Breast epithelium (tissue), 4 donors: ENCODE measurements around the gene TOP3B. TPM values are rescaled to one million over a fixed set of nuclear protein-coding genes. Genes with fewer than 3 reads are reported as not detected.

Experiments
- DNase-seq, 2 donors: peaks; one replicate each; pipeline ENCODE4 v3.0.0-alpha.2; 2019; ENCODE audit warnings: low spot score in 2 of 2
- H3K27ac ChIP-seq, 2 donors: fragments of 200-600 bp; sonication (generic) in 1 of 2; one replicate each; pipeline ENCODE4 v1.5.1; 2016 to 2019; ENCODE audit warnings: mild to moderate bottlenecking in 1 of 2
- H3K27me3 ChIP-seq, 2 donors: fragments of 200-600 bp; sonication (generic) in 1 of 2; one replicate each; pipeline versions ENCODE4 v1.5.1 to v1.6.0; 2017 to 2019; ENCODE audit warnings: control low read depth in 1 of 2, mild to moderate bottlenecking in 1 of 2
- H3K36me3 ChIP-seq: fragments of 200-600 bp; one replicate; pipeline ENCODE4 v1.5.1; 2019
- H3K4me1 ChIP-seq, 2 donors: fragments of 200-600 bp; sonication (generic); one replicate each; pipeline ENCODE4 v1.5.1; 2016 to 2019; ENCODE audit warnings: control low read depth in 1 of 2
- H3K4me3 ChIP-seq, 3 donors: fragments of 200-600 bp; sonication (generic); 1 replicate in 2 of 3; 2 replicates in 1 of 3; pipeline ENCODE4 v1.5.1; 2016 to 2019; ENCODE audit warnings: mild to moderate bottlenecking in 3 of 3, moderate library complexity in 2 of 3
- H3K9me3 ChIP-seq, 2 donors: fragments of 200-600 bp; sonication (generic) in 1 of 2; one replicate each; pipeline ENCODE4 v1.5.1; 2016 to 2019; ENCODE audit warnings: control low read depth in 1 of 2
- POLR2A ChIP-seq: fragments of 450-650 bp; IDR thresholded peaks from one replicate; pipeline ENCODE4 v1.6.1; 2016; ENCODE audit warnings: antibody characterized with exemption, mild to moderate bottlenecking, moderate library complexity
- POLR2AphosphoS5 ChIP-seq, 3 donors: sonication (generic); formaldehyde crosslinking; IDR thresholded peaks; one replicate each; pipeline ENCODE4 v1.6.1; 2017; ENCODE audit warnings: antibody characterized with exemption in 3 of 3
- intact Hi-C: fragments of 100-400 bp; cut with DNase I; formaldehyde crosslinking; loops from one replicate; pipeline ENCODE4 v1.15.1; 2023; ENCODE audit warnings: low total_unique reads
- total RNA-seq, 3 donors: library from RNA; depleted of rRNA; stranded (reverse); fragments of >200 nt; gene quantifications; one replicate each; pipeline ENCODE4 v1.1.0, GENCODE V29; 2016
- TF ChIP-seq, protein P1 (sequence below), 3 donors: fragments of 450-650 bp; IDR thresholded peaks; one replicate each; pipeline ENCODE4 v1.5.1; 2016 to 2017; ENCODE audit warnings: antibody characterized with exemption in 3 of 3, mild to moderate bottlenecking in 3 of 3, moderate library complexity in 3 of 3

Gene TOP3B
- total RNA-seq, 3 donors from 2014 or later: 20.2 to 34.8 (median 33.1) TPM

DNA sequence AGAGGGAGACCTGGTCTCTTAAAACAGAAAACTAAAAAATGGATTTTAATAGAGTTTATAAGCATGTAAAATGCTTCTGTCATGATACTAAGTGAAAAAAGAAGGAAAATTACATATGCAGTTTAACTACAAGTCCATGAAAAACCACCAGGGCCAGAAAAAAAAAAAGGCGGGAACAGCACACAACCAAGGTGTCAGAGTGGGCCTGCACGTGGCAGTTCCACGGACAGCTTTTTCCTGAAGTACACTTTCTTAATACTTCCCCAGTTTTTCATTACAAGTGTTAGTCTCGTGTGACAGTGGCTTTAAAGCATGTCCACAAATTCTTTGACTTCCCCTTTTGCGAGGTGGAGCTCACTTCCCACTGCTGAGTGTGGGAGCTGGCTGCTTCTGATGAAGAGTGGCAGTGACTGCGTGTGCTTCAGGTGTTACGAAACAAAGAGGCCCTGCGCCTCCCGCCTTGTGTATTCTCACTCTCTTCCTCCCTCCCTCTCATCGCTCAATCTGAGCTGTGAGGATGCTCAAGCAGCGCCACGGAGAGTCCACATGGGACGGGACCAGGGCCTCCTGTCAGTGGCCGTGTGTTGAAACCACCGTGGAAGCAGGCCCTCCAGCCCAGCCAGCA, 46.3 kb downstream of the TOP3B start:
- no peak overlapping the region for H3K4me3 ChIP-seq
- H3K9me3 ChIP-seq: no peaks in the 10 kb centered on the region
- H3K4me1 ChIP-seq: peaks cover 0 to 19% of the 10 kb centered on the region in 2 donors
- TF ChIP-seq POLR2AphosphoS5 (IDR thresholded peaks at IDR 0.05): peak in 1 of 3 donors; percentile 10
- TF ChIP-seq, protein P1, sequence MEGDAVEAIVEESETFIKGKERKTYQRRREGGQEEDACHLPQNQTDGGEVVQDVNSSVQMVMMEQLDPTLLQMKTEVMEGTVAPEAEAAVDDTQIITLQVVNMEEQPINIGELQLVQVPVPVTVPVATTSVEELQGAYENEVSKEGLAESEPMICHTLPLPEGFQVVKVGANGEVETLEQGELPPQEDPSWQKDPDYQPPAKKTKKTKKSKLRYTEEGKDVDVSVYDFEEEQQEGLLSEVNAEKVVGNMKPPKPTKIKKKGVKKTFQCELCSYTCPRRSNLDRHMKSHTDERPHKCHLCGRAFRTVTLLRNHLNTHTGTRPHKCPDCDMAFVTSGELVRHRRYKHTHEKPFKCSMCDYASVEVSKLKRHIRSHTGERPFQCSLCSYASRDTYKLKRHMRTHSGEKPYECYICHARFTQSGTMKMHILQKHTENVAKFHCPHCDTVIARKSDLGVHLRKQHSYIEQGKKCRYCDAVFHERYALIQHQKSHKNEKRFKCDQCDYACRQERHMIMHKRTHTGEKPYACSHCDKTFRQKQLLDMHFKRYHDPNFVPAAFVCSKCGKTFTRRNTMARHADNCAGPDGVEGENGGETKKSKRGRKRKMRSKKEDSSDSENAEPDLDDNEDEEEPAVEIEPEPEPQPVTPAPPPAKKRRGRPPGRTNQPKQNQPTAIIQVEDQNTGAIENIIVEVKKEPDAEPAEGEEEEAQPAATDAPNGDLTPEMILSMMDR (IDR thresholded peaks at IDR 0.05): no peak
- no peaks in the 10 kb centered on the region for H3K36me3 ChIP-seq
- no peak for DNase-seq
- no peaks in the 10 kb centered on the region for H3K27me3 ChIP-seq
- peak overlapping the region; percentile 89 to 93 for H3K27ac ChIP-seq
- intact Hi-C loops: no loop called here

DNA sequence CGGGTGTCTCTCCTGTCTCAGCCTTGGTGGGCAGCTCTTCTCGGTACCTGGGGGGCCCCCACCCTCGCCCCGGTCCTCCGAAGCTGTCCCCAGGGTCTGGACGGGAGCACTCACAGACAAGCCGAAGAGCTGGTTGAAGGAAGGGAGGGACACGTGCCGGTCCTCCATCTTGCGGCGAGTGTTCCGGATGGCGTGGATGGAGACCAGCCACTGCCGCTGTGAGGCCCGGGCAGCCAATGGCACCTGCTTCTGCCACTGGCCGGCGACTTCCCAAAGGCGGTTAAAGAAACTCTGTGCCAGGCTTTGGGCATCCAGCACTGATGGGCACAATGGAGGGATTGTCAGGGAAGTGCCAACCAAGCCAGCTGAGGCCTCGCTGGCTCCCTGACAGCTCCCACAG, 48.7 kb downstream of the TOP3B start:
- no peak for DNase-seq
- intact Hi-C loops: no loop called here
- peak overlapping the region; percentile 11 to 39 for H3K27ac ChIP-seq
- peaks cover 11% of the 10 kb centered on the region for H3K36me3 ChIP-seq
- TF ChIP-seq, protein P1 (IDR thresholded peaks at IDR 0.05): no peak
- no peak for TF ChIP-seq POLR2AphosphoS5 (IDR thresholded peaks at IDR 0.05)
- no peak for TF ChIP-seq POLR2A
- H3K27me3 ChIP-seq: no peaks in the 10 kb centered on the region
- no peaks in the 10 kb centered on the region for H3K9me3 ChIP-seq
- H3K4me3 ChIP-seq: no peak overlapping the region
- peaks cover 0 to 19% of the 10 kb centered on the region in 2 donors for H3K4me1 ChIP-seq

DNA sequence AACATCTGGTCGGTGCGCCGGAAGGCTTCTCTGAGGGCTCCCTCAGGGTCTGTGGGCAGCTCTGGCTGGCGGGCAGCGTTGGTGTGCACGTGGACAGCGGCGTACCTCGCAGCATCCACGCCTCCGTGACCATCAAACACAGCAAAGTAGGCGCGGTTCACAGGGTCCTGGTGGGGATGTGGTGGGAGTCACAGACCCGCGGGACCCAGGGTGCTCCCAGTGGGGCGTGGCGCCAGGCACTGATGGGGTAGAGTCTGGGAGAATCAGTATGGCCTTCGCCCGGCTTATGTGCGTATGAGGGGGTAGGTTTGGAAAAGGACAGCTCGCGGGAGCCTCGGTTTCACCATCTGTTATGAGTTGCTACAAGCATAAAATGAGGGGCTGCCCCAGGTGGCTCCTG, 49.2 kb downstream of the TOP3B start:
- Histone ChIP-seq H3K27me3 (no peaks in the 10 kb centered on the region), H3K9me3 (no peaks in the 10 kb centered on the region), H3K27ac (no peak overlapping the region), H3K4me3 (no peak overlapping the region), H3K4me1 (peaks cover 0 to 19% of the 10 kb centered on the region in 2 donors), H3K36me3 (peaks cover 11% of the 10 kb centered on the region)
- intact Hi-C loops: no loop called here
- DNase-seq: no peak
- TF ChIP-seq, protein P1 (IDR thresholded peaks at IDR 0.05): no peak
- TF ChIP-seq POLR2A (no peak), POLR2AphosphoS5 (IDR thresholded peaks at IDR 0.05) (no peak)

DNA sequence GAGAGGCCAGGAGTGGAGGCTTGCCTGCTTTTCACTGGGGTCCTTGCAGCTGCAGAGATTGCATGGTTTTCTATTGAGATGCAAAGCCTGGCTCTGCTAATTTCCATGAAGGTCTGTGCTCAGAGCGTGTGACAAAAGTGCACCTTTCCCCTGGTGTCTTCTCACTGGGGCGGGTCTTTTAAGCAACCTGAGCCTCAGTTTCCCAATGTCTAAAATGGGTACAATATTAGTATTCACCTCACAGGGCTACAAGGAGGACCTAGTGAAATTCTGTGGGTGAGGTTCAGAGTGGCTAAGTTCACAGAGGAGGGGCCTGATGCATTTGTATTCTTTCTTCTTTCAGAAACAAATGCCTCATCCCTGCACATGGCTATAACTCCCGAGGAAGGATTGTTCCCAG, 50.2 kb downstream of the TOP3B start:
- H3K4me1 ChIP-seq: peaks cover 0 to 12% of the 10 kb centered on the region in 2 donors
- no peaks in the 10 kb centered on the region for H3K9me3 ChIP-seq
- DNase-seq: no peak
- H3K4me3 ChIP-seq: no peak overlapping the region
- no peak overlapping the region for H3K27ac ChIP-seq
- H3K36me3 ChIP-seq: peaks cover 11% of the 10 kb centered on the region
- H3K27me3 ChIP-seq: no peaks in the 10 kb centered on the region
- TF ChIP-seq POLR2A (no peak), POLR2AphosphoS5 (IDR thresholded peaks at IDR 0.05) (no peak)
- TF ChIP-seq, protein P1 (IDR thresholded peaks at IDR 0.05): no peak
- intact Hi-C loops: no loop called here

DNA sequence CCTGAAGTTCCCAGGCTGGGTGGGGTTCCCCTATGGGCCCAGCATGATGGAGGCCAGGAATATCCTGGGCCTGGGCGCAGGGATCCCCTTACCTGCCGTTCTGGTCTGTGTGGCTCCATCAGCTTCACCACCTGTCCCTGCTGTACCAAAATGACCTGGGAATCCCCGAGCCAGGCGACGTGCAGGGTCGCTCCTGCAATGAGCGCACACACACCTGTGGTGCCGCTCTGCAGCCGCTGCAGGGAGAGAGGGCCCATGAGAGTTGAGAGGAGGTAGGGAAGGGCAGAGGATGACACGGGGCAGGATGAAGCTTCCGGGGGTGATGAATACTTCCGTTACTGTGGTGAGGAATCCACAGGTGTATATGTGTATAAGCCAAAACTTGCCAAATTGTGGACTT, 51.5 kb downstream of the TOP3B start:
- intact Hi-C loops: no loop called here

More for the DNA sequence above, 51.5 kb downstream of the TOP3B start:
- Histone ChIP-seq H3K9me3 (no peaks in the 10 kb centered on the region), H3K36me3 (peaks cover 11% of the 10 kb centered on the region), H3K27me3 (no peaks in the 10 kb centered on the region), H3K4me1 (no peaks in the 10 kb centered on the region), H3K4me3 (no peak overlapping the region), H3K27ac (no peak overlapping the region)
- TF ChIP-seq POLR2A: no peak
- no peak for DNase-seq
